Activated T-helper 1 cell treated with Interleukin-2 at 50 U/mL for 16 hours (primary cell): ENCODE data around the gene APBA2.

Experiments used
- DNase-seq: peaks from one replicate; pipeline ENCODE4 v3.0.0-alpha.2; 2020; ENCODE audit warnings: low read depth

The APBA2 gene

DNA sequence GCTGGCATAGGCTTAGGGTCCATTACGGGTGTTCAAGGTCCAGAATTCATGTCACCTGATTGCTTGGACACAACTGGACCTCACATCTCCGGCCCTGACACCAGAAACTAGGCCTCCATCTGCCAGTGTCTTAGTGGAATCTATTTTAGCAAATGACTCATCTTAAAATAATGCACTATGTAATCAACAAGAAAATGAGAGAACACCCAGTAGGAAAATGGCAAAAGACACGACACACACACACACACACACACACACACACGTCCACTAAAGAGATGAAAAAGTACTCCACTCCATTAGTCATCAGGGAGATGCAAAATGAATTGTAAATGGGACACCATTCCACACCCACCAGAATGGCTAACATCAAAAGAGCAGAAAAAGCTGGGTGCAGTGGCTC lies 11.2 kb downstream of the APBA2 start:
- DNase-seq: no peak

GRCh38 chr15:28897861-28898585 lies 12.2 kb downstream of the APBA2 start:
- no peak for DNase-seq

- no peak for DNase-seq
Observed at GRCh38 chr15:28899061-28899738, 13.4 kb downstream of the APBA2 start.

DNA sequence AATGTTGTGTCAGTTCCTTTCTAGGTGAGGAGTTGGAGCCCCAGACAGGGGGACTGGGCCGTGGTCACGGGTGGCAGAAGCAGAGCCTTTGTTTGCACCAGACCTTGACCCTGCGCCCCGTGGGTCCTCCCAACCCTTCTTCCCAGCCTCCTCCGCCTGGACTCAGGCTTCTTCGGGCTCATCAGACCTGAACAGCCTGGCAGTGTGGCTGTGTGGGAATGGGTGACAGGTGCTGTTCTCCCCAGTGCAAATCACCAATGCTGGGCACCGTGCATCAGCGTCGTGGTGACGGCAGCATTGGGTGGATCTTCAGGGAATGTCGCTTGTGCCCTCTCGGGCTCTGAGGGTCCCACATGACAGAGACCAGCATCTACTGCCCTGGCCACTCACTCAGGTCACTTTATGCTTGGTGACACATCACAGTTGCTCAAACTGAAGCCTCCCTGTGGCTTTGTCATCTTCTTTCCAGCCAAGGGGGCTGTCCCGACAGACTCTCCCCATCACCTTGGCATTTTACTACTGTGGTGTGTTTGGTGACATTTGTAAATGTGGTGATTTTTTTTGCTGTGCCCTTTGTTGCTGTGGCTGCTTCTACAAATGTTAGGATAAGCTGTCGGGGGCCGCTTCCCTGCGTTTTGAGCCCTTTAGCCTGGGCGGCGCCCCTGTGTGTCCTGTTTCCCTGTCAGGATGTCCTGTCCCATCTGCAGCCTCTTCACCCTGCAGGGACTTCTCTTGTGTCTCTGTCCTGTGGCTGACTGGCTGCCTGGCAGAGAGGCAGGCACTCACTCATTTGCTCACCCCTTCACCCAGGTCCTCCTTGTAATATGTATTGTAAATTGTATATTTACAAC lies 14.5 kb downstream of the APBA2 start:
- DNase-seq: no peak

DNA sequence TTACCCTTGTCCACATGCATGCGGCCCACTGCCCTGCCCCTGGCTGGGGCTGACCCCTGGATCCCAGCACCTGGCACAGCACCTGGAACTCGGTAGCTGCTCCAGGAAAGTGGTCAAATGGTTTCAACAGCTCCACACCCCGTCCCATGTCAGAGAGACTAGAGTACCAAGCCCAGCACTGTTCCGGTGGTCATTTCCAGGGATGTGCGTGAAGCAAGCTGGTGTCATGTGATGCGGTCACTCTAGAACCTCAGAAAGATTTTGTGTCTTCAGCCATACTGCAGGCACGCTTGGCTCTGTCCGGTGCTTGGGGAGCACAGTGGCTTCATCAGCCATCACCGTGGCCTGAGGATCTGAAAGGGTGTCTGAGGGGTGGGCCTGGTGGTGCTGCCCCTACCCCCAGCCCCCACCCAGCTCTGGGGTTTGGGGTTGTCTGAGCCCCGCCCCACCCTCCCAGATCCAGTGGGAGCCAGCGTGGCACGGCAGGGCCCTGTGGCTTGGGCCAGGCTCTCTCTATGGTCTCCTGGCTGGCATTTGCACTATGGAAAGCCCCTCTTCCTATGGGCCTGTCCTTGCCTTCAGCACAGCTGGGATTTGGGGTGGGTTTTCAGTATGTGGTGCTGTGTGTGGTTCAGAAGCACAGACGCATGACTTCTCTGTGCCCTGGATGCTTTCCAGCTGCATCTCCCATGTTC lies 15.3 kb downstream of the APBA2 start:
- no peak for DNase-seq

DNA sequence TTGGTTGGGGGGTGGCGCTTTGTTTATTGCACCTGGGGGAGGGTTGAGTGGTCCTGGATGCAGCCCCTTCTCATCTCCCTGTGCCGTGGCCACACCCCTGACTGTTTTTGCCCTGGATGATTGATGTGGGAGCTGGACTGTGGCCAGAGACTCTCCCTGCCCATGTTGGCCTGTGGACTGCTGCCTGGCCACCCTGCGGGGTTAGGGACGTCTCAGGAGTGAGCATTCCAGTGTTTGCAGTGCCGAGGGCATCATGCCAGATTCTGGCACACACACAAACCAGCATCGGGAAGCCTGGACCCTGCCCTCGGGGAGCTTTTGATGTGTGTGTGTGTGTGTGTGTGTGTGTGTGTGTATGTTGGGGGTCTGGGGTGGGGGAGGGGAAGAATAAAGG lies 15.8 kb downstream of the APBA2 start:
- DNase-seq: no peak

- no peak for DNase-seq
Observed at GRCh38 chr15:28901987-28902745, 16.4 kb downstream of the APBA2 start.

GRCh38 chr15:28902856-28903255 lies 17.1 kb downstream of the APBA2 start:
- no peak for DNase-seq

DNA sequence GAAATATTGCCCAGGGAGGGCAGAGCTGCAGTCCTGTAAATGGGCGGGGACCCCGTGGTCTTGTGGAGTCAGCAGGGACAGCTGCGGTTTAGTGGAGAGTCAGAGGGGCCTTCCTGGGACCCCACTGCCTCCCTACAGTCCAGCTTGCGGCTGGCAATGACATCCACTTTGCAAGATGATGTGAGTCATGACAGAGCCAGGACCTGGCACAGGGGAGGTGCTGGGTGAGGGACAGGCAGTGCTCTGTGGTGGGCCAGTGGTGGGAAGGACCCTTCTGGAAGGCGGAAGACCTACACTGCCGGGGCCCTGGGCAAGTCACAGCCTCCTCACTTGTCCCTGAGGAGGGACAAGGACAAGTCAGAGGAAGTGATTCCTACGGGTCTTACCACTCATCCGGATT lies 17.8 kb downstream of the APBA2 start:
- DNase-seq: no peak

- no peak for DNase-seq
Observed at GRCh38 chr15:28904003-28904402, 18.2 kb downstream of the APBA2 start.

- DNase-seq: no peak
Observed at GRCh38 chr15:28904541-28905315, 19.0 kb downstream of the APBA2 start.

GRCh38 chr15:28907338-28907960 lies 21.7 kb downstream of the APBA2 start:
- DNase-seq: no peak

DNA sequence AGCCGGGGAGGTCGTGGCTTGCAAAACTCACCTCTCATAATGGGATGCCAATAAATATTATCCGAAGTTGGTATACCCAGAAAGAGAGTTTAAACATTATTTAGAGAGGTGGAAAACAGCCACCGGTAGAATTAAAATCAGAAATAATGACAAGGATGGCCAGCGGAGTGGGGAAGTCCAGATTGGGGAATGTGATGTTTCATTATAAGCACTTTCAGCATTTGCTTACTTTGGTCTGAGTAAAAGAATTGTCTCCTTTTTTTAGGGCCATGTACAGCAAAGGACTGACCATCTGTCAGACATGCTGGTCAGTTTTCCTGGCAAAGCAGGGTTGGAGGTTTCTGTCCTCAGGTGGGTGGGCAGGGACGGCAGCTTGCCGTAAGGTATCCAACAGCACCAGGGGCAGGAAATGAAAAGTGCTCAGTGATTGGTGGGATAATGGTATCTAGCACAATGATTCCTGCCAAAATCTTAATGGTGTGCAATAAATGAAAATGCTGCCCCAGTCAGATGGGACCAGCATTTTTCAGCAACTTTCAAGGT lies 24.3 kb downstream of the APBA2 start:
- no peak for DNase-seq

DNA sequence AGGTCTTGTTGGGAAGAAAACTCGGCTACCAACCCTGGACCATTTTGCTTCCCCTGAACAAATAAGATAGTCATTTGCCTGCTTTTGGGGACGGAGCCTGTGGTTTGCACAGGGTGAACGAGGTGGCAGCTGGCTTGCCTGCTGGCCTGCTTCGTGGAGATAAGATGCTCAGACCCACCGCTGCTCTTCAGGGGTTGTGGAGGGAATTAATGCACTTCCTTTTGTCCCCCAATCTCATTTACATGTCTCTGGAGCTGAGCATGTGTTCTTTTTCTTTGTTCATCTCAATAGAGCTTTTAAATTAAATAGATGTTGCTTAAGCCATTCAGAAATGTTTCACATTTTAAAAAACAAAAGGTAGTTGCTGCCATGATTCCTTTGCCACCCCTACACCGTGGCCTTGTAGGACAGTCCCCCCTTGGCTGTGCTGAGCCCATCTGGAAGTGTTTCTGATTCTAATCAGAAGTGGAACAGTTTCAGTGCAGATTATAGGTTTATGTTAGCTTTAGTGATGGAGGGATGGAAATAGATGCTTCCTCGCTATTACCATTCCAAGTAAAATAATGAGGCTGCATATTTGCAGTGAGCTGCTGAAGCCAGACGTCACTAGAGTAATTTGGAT lies 25.6 kb downstream of the APBA2 start:
- no peak for DNase-seq

- DNase-seq: no peak
Observed at GRCh38 chr15:28912422-28912821, 26.6 kb downstream of the APBA2 start.

DNA sequence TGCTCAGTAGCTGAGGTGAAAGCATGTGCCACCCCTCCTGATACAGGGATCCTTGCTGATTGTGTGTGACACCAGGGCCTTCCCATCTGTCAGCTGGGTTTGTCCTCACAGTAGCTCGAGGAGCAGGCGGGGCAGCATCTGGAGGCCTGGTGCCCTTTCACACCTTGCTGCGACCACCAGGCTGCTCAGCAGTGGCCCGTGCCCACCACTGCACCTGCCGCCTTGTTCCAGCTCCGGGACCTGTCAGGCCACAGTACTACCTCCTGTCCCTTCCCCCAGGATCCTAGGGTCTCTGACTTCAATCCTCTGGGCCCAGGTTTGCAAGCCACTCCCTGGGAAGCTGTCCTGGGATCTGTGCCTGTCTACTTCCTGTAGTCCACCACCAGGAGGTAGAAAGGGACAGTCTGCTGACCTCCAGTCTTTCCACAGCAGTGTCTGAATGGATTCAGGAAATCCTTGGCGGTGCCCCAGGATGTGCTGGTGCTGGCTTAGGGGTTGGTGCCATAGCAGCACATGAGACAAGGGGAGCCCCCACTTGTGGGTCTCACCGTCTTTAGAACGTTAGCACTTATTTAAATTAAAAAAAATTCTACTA lies 27.5 kb downstream of the APBA2 start:
- no peak for DNase-seq

GRCh38 chr15:28914046-28914445 lies 28.3 kb downstream of the APBA2 start:
- DNase-seq: no peak

- DNase-seq: no peak
Observed at GRCh38 chr15:28914483-28915023, 28.8 kb downstream of the APBA2 start.
